Astrocyte (in vitro differentiated cells and primary cell): ENCODE results near the gene GLRA1.

Experiments
- EZH2 ChIP-seq: IDR thresholded peaks from 2 replicates; pipeline ENCODE4 v1.6.1; 2012; ENCODE audit warnings: mild to moderate bottlenecking, low read length, inconsistent platforms; ENCODE audit not compliant: insufficient read depth
- TF ChIP-seq, protein P1 (sequence below): IDR thresholded peaks from 2 replicates; pipeline ENCODE4 v1.5.1; 2011; ENCODE audit warnings: low read depth, mild to moderate bottlenecking, inconsistent platforms, low read length, moderate library complexity; ENCODE audit not compliant: insufficient read depth

- TF ChIP-seq, protein P1, sequence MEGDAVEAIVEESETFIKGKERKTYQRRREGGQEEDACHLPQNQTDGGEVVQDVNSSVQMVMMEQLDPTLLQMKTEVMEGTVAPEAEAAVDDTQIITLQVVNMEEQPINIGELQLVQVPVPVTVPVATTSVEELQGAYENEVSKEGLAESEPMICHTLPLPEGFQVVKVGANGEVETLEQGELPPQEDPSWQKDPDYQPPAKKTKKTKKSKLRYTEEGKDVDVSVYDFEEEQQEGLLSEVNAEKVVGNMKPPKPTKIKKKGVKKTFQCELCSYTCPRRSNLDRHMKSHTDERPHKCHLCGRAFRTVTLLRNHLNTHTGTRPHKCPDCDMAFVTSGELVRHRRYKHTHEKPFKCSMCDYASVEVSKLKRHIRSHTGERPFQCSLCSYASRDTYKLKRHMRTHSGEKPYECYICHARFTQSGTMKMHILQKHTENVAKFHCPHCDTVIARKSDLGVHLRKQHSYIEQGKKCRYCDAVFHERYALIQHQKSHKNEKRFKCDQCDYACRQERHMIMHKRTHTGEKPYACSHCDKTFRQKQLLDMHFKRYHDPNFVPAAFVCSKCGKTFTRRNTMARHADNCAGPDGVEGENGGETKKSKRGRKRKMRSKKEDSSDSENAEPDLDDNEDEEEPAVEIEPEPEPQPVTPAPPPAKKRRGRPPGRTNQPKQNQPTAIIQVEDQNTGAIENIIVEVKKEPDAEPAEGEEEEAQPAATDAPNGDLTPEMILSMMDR, result no peak
- TF ChIP-seq EZH2, result no peak
Measured at GRCh38 chr5:151911011-151911410, 13.6 kb downstream of the GLRA1 start.
